Measurements from ENCODE around the gene BANF2. TPM values are rescaled to one million over a fixed set of nuclear protein-coding genes. Genes with fewer than 3 reads are reported as not detected.

The BANF2 gene
- polyA plus RNA-seq, 1 donor from 2014 or later: not detected

DNA sequence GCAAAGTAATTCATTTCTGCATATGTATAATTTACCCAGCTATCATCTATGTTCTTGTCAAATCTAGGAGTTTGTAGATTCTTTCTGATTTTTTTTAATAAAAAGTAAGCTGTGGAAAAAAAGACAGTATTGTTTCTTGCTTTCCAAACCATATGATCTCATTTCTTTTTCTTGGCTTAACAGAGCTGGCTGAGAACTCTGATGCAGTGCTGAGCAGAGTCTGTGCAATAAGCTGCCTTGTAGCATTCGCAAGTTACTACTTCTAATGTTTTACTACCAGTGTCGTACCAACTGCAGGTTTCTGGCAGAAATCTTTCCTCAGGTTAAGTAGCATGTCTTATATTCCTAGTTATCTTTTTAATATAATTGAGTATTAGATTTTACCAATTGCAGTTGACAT, 33.3 kb upstream of the BANF2 start:
- H3K9me2 ChIP-seq (ENCODE audit: insufficient read depth, low read length): no peaks in the 10 kb centered on the region
- no peak overlapping the region for H3K9ac ChIP-seq (ENCODE audit: low read length)
- no peak overlapping the region for H3K27ac ChIP-seq (ENCODE audit: low read length)
- H3K4me2 ChIP-seq (ENCODE audit: low read length): no peak overlapping the region
- H2AFZ ChIP-seq (ENCODE audit: low read depth, low read length): no peak overlapping the region
- no peaks in the 10 kb centered on the region for H3K27me3 ChIP-seq (ENCODE audit: insufficient read depth, low read depth, low read length)
- H3K4me3 ChIP-seq (ENCODE audit: low read length): no peak overlapping the region
- H3K9me3 ChIP-seq (ENCODE audit: low read length): no peaks in the 10 kb centered on the region
- no peaks in the 10 kb centered on the region for H3F3A ChIP-seq (ENCODE audit: insufficient read depth, low read length, poor library complexity, severe bottlenecking)
- TF ChIP-seq, protein P1, sequence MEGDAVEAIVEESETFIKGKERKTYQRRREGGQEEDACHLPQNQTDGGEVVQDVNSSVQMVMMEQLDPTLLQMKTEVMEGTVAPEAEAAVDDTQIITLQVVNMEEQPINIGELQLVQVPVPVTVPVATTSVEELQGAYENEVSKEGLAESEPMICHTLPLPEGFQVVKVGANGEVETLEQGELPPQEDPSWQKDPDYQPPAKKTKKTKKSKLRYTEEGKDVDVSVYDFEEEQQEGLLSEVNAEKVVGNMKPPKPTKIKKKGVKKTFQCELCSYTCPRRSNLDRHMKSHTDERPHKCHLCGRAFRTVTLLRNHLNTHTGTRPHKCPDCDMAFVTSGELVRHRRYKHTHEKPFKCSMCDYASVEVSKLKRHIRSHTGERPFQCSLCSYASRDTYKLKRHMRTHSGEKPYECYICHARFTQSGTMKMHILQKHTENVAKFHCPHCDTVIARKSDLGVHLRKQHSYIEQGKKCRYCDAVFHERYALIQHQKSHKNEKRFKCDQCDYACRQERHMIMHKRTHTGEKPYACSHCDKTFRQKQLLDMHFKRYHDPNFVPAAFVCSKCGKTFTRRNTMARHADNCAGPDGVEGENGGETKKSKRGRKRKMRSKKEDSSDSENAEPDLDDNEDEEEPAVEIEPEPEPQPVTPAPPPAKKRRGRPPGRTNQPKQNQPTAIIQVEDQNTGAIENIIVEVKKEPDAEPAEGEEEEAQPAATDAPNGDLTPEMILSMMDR (IDR thresholded peaks at IDR 0.05; ENCODE audit: poor library complexity, severe bottlenecking): no peak
- TF ChIP-seq SMC3 (conservative IDR thresholded peaks at IDR 0.05; ENCODE audit: poor library complexity): no peak
- TF ChIP-seq MXI1 (conservative IDR thresholded peaks at IDR 0.05; ENCODE audit: poor library complexity, severe bottlenecking): no peak
- TF ChIP-seq, protein P2, sequence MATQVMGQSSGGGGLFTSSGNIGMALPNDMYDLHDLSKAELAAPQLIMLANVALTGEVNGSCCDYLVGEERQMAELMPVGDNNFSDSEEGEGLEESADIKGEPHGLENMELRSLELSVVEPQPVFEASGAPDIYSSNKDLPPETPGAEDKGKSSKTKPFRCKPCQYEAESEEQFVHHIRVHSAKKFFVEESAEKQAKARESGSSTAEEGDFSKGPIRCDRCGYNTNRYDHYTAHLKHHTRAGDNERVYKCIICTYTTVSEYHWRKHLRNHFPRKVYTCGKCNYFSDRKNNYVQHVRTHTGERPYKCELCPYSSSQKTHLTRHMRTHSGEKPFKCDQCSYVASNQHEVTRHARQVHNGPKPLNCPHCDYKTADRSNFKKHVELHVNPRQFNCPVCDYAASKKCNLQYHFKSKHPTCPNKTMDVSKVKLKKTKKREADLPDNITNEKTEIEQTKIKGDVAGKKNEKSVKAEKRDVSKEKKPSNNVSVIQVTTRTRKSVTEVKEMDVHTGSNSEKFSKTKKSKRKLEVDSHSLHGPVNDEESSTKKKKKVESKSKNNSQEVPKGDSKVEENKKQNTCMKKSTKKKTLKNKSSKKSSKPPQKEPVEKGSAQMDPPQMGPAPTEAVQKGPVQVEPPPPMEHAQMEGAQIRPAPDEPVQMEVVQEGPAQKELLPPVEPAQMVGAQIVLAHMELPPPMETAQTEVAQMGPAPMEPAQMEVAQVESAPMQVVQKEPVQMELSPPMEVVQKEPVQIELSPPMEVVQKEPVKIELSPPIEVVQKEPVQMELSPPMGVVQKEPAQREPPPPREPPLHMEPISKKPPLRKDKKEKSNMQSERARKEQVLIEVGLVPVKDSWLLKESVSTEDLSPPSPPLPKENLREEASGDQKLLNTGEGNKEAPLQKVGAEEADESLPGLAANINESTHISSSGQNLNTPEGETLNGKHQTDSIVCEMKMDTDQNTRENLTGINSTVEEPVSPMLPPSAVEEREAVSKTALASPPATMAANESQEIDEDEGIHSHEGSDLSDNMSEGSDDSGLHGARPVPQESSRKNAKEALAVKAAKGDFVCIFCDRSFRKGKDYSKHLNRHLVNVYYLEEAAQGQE (IDR thresholded peaks at IDR 0.05; ENCODE audit: borderline replicate concordance): no peak
- no peak for TF ChIP-seq TAF1 (IDR thresholded peaks at IDR 0.05; ENCODE audit: low read depth)
- no peak for TF ChIP-seq RAD21 (conservative IDR thresholded peaks at IDR 0.05)
- TF ChIP-seq POLR2AphosphoS5 (IDR thresholded peaks at IDR 0.05): no peak
- no peaks in the 10 kb centered on the region for H3K36me3 ChIP-seq (ENCODE audit: insufficient read depth, low read length)
- no peaks in the 10 kb centered on the region for H4K20me1 ChIP-seq (ENCODE audit: insufficient read depth)
- no peaks in the 10 kb centered on the region for H3K79me2 ChIP-seq (replicated peaks; ENCODE audit: insufficient read depth, low read length)

DNA sequence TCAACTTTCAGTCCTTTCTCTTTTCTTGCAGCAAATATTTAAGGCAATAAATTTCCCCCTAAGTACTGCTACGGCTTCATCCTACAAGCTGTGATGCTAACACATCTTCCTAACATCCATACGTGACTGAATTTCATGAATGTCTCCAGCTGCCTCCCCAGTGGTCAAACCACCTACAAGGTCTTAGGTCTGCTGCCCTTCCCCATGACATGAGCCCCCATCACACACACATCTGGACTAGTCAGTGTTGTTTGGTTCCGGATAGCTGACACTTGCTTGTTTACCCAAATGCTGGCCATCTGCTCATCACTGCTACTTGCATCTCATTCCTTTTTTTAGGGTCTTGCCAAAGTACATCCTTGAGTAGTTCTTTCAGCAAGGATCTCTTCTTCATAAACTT, 32.3 kb upstream of the BANF2 start:
- TF ChIP-seq EP300 (conservative IDR thresholded peaks at IDR 0.05; ENCODE audit: poor library complexity, severe bottlenecking) (no peak), POLR2AphosphoS5 (IDR thresholded peaks at IDR 0.05) (no peak), EZH2 (IDR thresholded peaks at IDR 0.05; ENCODE audit: borderline replicate concordance, insufficient read depth, low read length, poor library complexity, severe bottlenecking) (no peak), SMC3 (conservative IDR thresholded peaks at IDR 0.05; ENCODE audit: poor library complexity) (no peak), TAF1 (IDR thresholded peaks at IDR 0.05; ENCODE audit: low read depth) (no peak)
- TF ChIP-seq, protein P2 (IDR thresholded peaks at IDR 0.05; ENCODE audit: borderline replicate concordance): no peak
- no peak overlapping the region for H3K27ac ChIP-seq (ENCODE audit: low read length)
- H4K20me1 ChIP-seq (ENCODE audit: insufficient read depth): no peaks in the 10 kb centered on the region
- no peaks in the 10 kb centered on the region for H3K36me3 ChIP-seq (ENCODE audit: insufficient read depth, low read length)
- H3K79me2 ChIP-seq (replicated peaks; ENCODE audit: insufficient read depth, low read length): no peaks in the 10 kb centered on the region
- H2AFZ ChIP-seq (ENCODE audit: low read depth, low read length): no peak overlapping the region
- H3K4me2 ChIP-seq (ENCODE audit: low read length): no peak overlapping the region
- no peaks in the 10 kb centered on the region for H3K9me2 ChIP-seq (ENCODE audit: insufficient read depth, low read length)
- H3K27me3 ChIP-seq (ENCODE audit: insufficient read depth, low read depth, low read length): no peaks in the 10 kb centered on the region
- no peak overlapping the region for H3K4me3 ChIP-seq (ENCODE audit: low read length)
- H3K9me3 ChIP-seq (ENCODE audit: low read length): no peaks in the 10 kb centered on the region
- no peak overlapping the region for H3K9ac ChIP-seq (ENCODE audit: low read length)
- no peaks in the 10 kb centered on the region for H3F3A ChIP-seq (ENCODE audit: insufficient read depth, low read length, poor library complexity, severe bottlenecking)

Measured in neural cell (in vitro differentiated cells).